ENCODE results near the gene PRM1.
"Not testable (repeated sequence)": the region's sequence is repeated elsewhere in the genome, so short reads cannot be mapped to it uniquely, and the experiment has no call there.

The PRM1 gene

DNA sequence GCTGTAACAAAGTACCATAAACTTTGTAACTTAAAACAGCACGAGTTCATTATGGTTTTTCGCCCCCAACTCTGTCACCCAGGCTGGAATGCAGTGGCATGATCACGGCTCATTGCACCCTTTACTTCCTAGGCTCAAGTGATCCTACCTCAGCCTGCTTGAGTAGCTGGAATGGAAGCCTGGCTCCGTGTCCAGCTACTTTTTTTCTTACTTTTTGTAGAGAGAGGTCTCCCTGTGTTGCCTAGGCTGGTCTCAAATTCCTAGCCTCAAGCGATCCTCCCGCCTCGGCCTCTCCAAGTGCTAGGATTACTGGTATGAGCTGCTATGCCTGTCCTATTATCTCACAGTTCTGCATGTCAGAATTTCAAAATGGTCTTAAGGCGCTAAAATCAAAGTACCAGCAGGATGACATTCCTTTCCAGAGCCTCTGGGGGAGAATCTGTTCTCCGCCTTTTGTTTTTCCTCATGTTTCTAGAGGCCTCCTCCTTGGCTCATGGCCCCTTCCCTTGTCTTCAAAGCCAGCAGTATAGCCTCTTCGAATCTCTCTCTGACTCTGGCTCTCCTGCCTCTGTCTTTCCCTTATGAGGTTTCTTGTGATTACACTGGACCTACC is 10.1 kb upstream of the PRM1 start:
- no peak overlapping the region for H2BK120ac ChIP-seq (ENCODE audit: low read depth, low read length)
- H4K91ac ChIP-seq (ENCODE audit: low read length) = no peak overlapping the region
- no peak overlapping the region for H2BK15ac ChIP-seq (ENCODE audit: low read depth, poor library complexity, severe bottlenecking)
- no peak overlapping the region for H2BK5ac ChIP-seq (ENCODE audit: low read depth, low read length, poor library complexity, severe bottlenecking)
- H3K27me3 ChIP-seq (ENCODE audit: control insufficient read depth in 1 of 2, insufficient read depth in 1 of 2, low read length in 2 of 2) = peaks cover 0 to 34% of the 10 kb centered on the region in 2 experiments
- H3K9ac ChIP-seq (ENCODE audit: low read length) = no peak overlapping the region
- H2AFZ ChIP-seq (ENCODE audit: low read depth, low read length) = no peak overlapping the region
- H3K9me3 ChIP-seq (ENCODE audit: control insufficient read depth, low read length) = no peaks in the 10 kb centered on the region
- WGBS = 55% methylated on average over 10 of the region's 10 CpGs
- no peak overlapping the region for H4K8ac ChIP-seq (ENCODE audit: low read length)
- H3K4me1 ChIP-seq (ENCODE audit: control insufficient read depth, insufficient read depth, low read depth, low read length) = peaks cover 7% of the 10 kb centered on the region
- no peak overlapping the region for H3K4ac ChIP-seq (ENCODE audit: low read depth in 1 of 2, low read length in 2 of 2)
- no peaks in the 10 kb centered on the region for H3K79me1 ChIP-seq (replicated peaks; ENCODE audit: low read length, poor library complexity, severe bottlenecking)
- no peaks in the 10 kb centered on the region for H3K36me3 ChIP-seq (ENCODE audit: control insufficient read depth in 1 of 2, insufficient read depth in 2 of 2, low read depth in 1 of 2, low read length in 2 of 2)
- no peak for DNase-seq
- no peak overlapping the region for H3K4me2 ChIP-seq (ENCODE audit: low read length, poor library complexity, severe bottlenecking)
- no peak overlapping the region for H2BK12ac ChIP-seq (ENCODE audit: low read length in 2 of 2)
- H2AK5ac ChIP-seq (ENCODE audit: low read length, severe bottlenecking) = no peak overlapping the region
- H3K4me3 ChIP-seq (ENCODE audit: insufficient read depth in 1 of 2, low read depth in 1 of 2, low read length in 2 of 2) = no peak overlapping the region
- no peak overlapping the region for H3K14ac ChIP-seq (ENCODE audit: low read length in 2 of 2)
- H3K18ac ChIP-seq (ENCODE audit: low read depth in 1 of 2, low read length in 2 of 2) = no peak overlapping the region
- no peak overlapping the region for H3K27ac ChIP-seq (ENCODE audit: low read length, poor library complexity, severe bottlenecking)
- no peak overlapping the region for H3K23ac ChIP-seq (ENCODE audit: low read length in 2 of 2)

DNA sequence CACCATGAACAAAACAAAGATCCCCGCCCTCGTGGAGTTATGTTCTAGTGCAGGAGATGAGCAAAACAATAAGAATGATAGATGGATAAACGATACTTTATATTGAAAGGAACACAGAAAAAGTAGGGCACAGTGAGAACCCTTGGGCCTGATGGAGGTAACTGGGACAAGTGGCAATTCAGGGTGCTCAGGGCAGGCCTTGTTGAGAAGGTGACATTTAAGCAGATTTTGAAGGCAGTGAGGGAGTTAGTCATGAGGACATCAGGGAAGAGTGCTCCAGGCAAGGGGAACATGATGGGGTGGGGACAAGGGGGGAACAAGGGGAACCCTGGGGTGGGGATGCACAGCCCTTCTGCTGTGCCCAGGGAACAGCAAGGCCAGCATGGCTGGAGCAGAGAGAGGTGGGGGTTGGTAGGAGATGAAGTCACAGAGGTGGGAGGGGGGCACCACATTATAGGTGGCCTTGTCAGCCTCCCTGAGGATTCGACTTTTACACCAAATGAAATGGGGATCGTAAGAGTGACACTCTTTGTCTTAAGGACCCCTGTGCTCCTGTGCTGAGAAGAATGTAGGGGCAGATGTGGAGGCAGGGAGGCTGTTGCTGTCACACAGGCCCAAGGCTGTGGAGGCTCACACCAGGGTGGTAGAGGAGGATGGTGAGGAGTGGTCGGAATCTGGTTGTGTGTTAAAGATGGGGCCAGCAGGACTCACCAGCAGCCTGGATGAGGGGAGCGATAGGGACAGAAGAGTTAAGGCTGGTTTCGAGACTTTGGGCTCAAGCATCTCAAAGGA is 9.2 kb upstream of the PRM1 start:
- peaks cover 4% of the 10 kb centered on the region for H3K4me1 ChIP-seq (ENCODE audit: control insufficient read depth, insufficient read depth, low read depth, low read length)
- H3K79me1 ChIP-seq (replicated peaks; ENCODE audit: low read length, poor library complexity, severe bottlenecking) = no peaks in the 10 kb centered on the region
- H2AK5ac ChIP-seq (ENCODE audit: low read length, severe bottlenecking) = no peak overlapping the region
- no peak overlapping the region for H2BK120ac ChIP-seq (ENCODE audit: low read depth, low read length)
- no peak overlapping the region for H3K4me2 ChIP-seq (ENCODE audit: low read length, poor library complexity, severe bottlenecking)
- no peak overlapping the region for H4K8ac ChIP-seq (ENCODE audit: low read length)
- H3K4me3 ChIP-seq (ENCODE audit: insufficient read depth in 1 of 2, low read depth in 1 of 2, low read length in 2 of 2) = no peak overlapping the region
- 93% methylated on average over 8 of the region's 8 CpGs for WGBS
- no peak overlapping the region for H2AFZ ChIP-seq (ENCODE audit: low read depth, low read length)
- H3K4ac ChIP-seq (ENCODE audit: low read depth in 1 of 2, low read length in 2 of 2) = no peak overlapping the region
- no peak overlapping the region for H4K91ac ChIP-seq (ENCODE audit: low read length)
- no peak overlapping the region for H3K23ac ChIP-seq (ENCODE audit: low read length in 2 of 2)
- no peak for DNase-seq
- no peak overlapping the region for H2BK15ac ChIP-seq (ENCODE audit: low read depth, poor library complexity, severe bottlenecking)
- no peaks in the 10 kb centered on the region for H3K9me3 ChIP-seq (ENCODE audit: control insufficient read depth, low read length)
- no peak overlapping the region for H3K14ac ChIP-seq (ENCODE audit: low read length in 2 of 2)
- H3K36me3 ChIP-seq (ENCODE audit: control insufficient read depth in 1 of 2, insufficient read depth in 2 of 2, low read depth in 1 of 2, low read length in 2 of 2) = no peaks in the 10 kb centered on the region
- no peak overlapping the region for H2BK12ac ChIP-seq (ENCODE audit: low read length in 2 of 2)
- H2BK5ac ChIP-seq (ENCODE audit: low read depth, low read length, poor library complexity, severe bottlenecking) = no peak overlapping the region
- no peak overlapping the region for H3K18ac ChIP-seq (ENCODE audit: low read depth in 1 of 2, low read length in 2 of 2)
- peaks cover 0 to 43% of the 10 kb centered on the region in 2 experiments for H3K27me3 ChIP-seq (ENCODE audit: control insufficient read depth in 1 of 2, insufficient read depth in 1 of 2, low read length in 2 of 2)
- H3K27ac ChIP-seq (ENCODE audit: low read length, poor library complexity, severe bottlenecking) = no peak overlapping the region
- no peak overlapping the region for H3K9ac ChIP-seq (ENCODE audit: low read length)

DNA sequence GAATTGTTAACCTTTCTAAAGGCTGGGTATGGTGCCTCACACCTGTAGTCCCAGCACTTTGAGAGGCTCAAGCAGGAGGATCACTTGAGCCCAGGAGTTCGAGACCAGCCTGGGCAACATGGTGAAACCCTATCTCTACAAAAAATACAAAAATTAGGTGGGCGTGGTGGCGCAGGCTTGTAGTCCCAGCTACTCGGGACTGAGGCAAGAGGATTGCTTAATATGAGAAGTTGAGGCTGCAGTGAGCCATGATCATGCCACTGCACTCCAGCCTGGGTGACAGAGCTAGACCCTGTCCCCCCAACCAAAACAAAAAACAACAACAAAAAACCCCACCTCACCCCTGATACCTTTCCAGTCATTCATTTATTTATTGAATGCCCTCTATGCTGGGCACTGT is 8.6 kb upstream of the PRM1 start:
- not testable (repeated sequence) for H3K4me1 ChIP-seq (ENCODE audit: control insufficient read depth, insufficient read depth, low read depth, low read length); H2AK5ac ChIP-seq (ENCODE audit: low read length, severe bottlenecking); H2BK15ac ChIP-seq (ENCODE audit: low read depth, poor library complexity, severe bottlenecking); H2BK12ac ChIP-seq (ENCODE audit: low read length in 2 of 2); H2BK5ac ChIP-seq (ENCODE audit: low read depth, low read length, poor library complexity, severe bottlenecking); H3K4ac ChIP-seq (ENCODE audit: low read depth in 1 of 2, low read length in 2 of 2); H3K79me1 ChIP-seq (replicated peaks; ENCODE audit: low read length, poor library complexity, severe bottlenecking); H3K36me3 ChIP-seq (ENCODE audit: control insufficient read depth in 1 of 2, insufficient read depth in 2 of 2, low read depth in 1 of 2, low read length in 2 of 2); H4K91ac ChIP-seq (ENCODE audit: low read length); H3K18ac ChIP-seq (ENCODE audit: low read depth in 1 of 2, low read length in 2 of 2); H3K4me3 ChIP-seq (ENCODE audit: insufficient read depth in 1 of 2, low read depth in 1 of 2, low read length in 2 of 2); H3K14ac ChIP-seq (ENCODE audit: low read length in 2 of 2); H3K23ac ChIP-seq (ENCODE audit: low read length in 2 of 2); H3K9me3 ChIP-seq (ENCODE audit: control insufficient read depth, low read length); H3K9ac ChIP-seq (ENCODE audit: low read length); H2BK120ac ChIP-seq (ENCODE audit: low read depth, low read length); DNase-seq; H4K8ac ChIP-seq (ENCODE audit: low read length); H3K27ac ChIP-seq (ENCODE audit: low read length, poor library complexity, severe bottlenecking); H2AFZ ChIP-seq (ENCODE audit: low read depth, low read length); H3K4me2 ChIP-seq (ENCODE audit: low read length, poor library complexity, severe bottlenecking)
- H3K27me3 ChIP-seq (ENCODE audit: control insufficient read depth in 1 of 2, insufficient read depth in 1 of 2, low read length in 2 of 2) = peaks cover 0 to 48% of the 10 kb centered on the region in 2 experiments
- 69% methylated on average over 2 of the region's 4 CpGs for WGBS

DNA sequence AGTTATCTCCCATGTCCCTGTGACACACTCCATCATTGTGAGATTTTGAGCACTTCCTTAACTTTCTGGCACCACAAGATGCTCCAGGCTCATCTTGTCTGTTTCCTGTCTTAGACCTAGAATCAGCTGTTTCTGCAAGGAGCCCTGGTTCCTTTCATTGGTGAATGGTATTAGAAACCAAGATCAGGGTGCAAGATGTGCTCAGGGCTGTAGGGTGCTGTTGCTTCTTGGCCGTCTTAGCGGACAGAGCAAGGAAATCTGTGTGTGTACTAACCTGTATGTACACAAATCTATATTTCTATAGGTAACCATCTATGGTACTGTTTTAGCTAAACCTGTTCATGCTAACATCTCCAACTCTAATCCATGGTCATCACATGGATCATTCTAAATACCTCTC is 8.1 kb upstream of the PRM1 start:
- Histone ChIP-seq H2BK15ac (ENCODE audit: low read depth, poor library complexity, severe bottlenecking) (no peak overlapping the region), H3K79me1 (replicated peaks; ENCODE audit: low read length, poor library complexity, severe bottlenecking) (no peaks in the 10 kb centered on the region), H2BK5ac (ENCODE audit: low read depth, low read length, poor library complexity, severe bottlenecking) (no peak overlapping the region), H3K14ac (ENCODE audit: low read length in 2 of 2) (no peak overlapping the region), H2AK5ac (ENCODE audit: low read length, severe bottlenecking) (no peak overlapping the region), H4K8ac (ENCODE audit: low read length) (no peak overlapping the region), H3K4me1 (ENCODE audit: control insufficient read depth, insufficient read depth, low read depth, low read length) (peaks cover 4% of the 10 kb centered on the region), H3K4me3 (ENCODE audit: insufficient read depth in 1 of 2, low read depth in 1 of 2, low read length in 2 of 2) (no peak overlapping the region), H3K18ac (ENCODE audit: low read depth in 1 of 2, low read length in 2 of 2) (no peak overlapping the region), H3K9me3 (ENCODE audit: control insufficient read depth, low read length) (no peaks in the 10 kb centered on the region), H2AFZ (ENCODE audit: low read depth, low read length) (no peak overlapping the region), H2BK12ac (ENCODE audit: low read length in 2 of 2) (no peak overlapping the region), H3K23ac (ENCODE audit: low read length in 2 of 2) (no peak overlapping the region), H3K27ac (ENCODE audit: low read length, poor library complexity, severe bottlenecking) (no peak overlapping the region), H3K4me2 (ENCODE audit: low read length, poor library complexity, severe bottlenecking) (no peak overlapping the region), H3K9ac (ENCODE audit: low read length) (no peak overlapping the region), H2BK120ac (ENCODE audit: low read depth, low read length) (no peak overlapping the region), H3K36me3 (ENCODE audit: control insufficient read depth in 1 of 2, insufficient read depth in 2 of 2, low read depth in 1 of 2, low read length in 2 of 2) (no peaks in the 10 kb centered on the region), H4K91ac (ENCODE audit: low read length) (no peak overlapping the region), H3K4ac (ENCODE audit: low read depth in 1 of 2, low read length in 2 of 2) (no peak overlapping the region), H3K27me3 (ENCODE audit: control insufficient read depth in 1 of 2, insufficient read depth in 1 of 2, low read length in 2 of 2) (peaks cover 0 to 50% of the 10 kb centered on the region in 2 experiments)
- WGBS = no CpG with 5 or more reads among the region's 2 CpGs
- DNase-seq = no peak

All from mesenchymal stem cell (in vitro differentiated cells and primary cell).